B cell (primary cell): ENCODE measurements around the gene FSCN2. TPM values are rescaled to one million over a fixed set of nuclear protein-coding genes. Genes with fewer than 3 reads are reported as not detected.

Experiments used
- ATAC-seq: fragments of 200-7000 bp; cut with Tn5 transposase; one replicate; pipeline ENCODE4 v1.10.0; 2021; ENCODE audit warnings: low read depth, mild to moderate bottlenecking, moderate number of reproducible peaks, moderate library complexity
- CTCF ChIA-PET: fragments of 350-600 bp; sonication (Branson Sonifier 250); formaldehyde crosslinking; loops from one replicate; lab custom pipeline; 2021; ENCODE audit warnings: antibody characterized with exemption, inconsistent platforms; lab: Charles Lee
- POLR2A ChIA-PET: fragments of 350-600 bp; sonication (Branson Sonifier 250); formaldehyde crosslinking; loops from one replicate; lab custom pipeline; 2021; ENCODE audit warnings: antibody characterized with exemption; lab: Charles Lee
- DNase-seq: peaks from one replicate; pipeline ENCODE4 v3.0.0; 2013
- H2AFZ ChIP-seq: 2 replicates; pipeline ENCODE4 v1.6.1; 2012; ENCODE audit warnings: mild to moderate bottlenecking, low read depth, low read length; ENCODE audit not compliant: insufficient read depth, poor library complexity, severe bottlenecking
- H3K27ac ChIP-seq, 2 donors: 1 replicate in 1 of 2; 2 replicates in 1 of 2; pipeline ENCODE4 v1.5.1; 2012 to 2013; ENCODE audit warnings: low read length in 2 of 2, mild to moderate bottlenecking in 2 of 2, moderate library complexity in 1 of 2
- H3K27me3 ChIP-seq, 4 experiments: fragments of 200-600 bp in 1 of 4; sonication (generic) in 1 of 4; replicated peaks in 1 of 4; 1 replicate in 2 of 4; 2 replicates in 2 of 4; pipeline versions ENCODE4 v1.6.1 to v1.7.0; 2013 to 2016; ENCODE audit warnings: low read length in 3 of 4, mild to moderate bottlenecking in 2 of 4, mixed read lengths in 1 of 4, moderate library complexity in 1 of 4; ENCODE audit not compliant: insufficient read depth in 4 of 4, control insufficient read depth in 3 of 4; ENCODE audit errors: control extremely low read depth in 1 of 4
- H3K36me3 ChIP-seq, 2 experiments: replicated peaks in 1 of 2; 1 replicate in 1 of 2; 2 replicates in 1 of 2; pipeline versions ENCODE4 v1.6.1 to v1.7.1; 2013; ENCODE audit warnings: low read length in 1 of 2; ENCODE audit not compliant: insufficient read depth in 2 of 2, control insufficient read depth in 1 of 2; ENCODE audit errors: control extremely low read depth in 1 of 2, extremely low read depth in 1 of 2
- H3K4me1 ChIP-seq, 2 donors: fragments of 200-600 bp in 1 of 2; sonication (generic) in 1 of 2; 1 replicate in 1 of 2; 2 replicates in 1 of 2; pipeline versions ENCODE4 v1.5.1 to v1.6.1; 2013 to 2017; ENCODE audit warnings: low read length in 2 of 2; ENCODE audit not compliant: control insufficient read depth in 2 of 2, insufficient read depth in 2 of 2
- H3K4me2 ChIP-seq: replicated peaks from 2 replicates; pipeline ENCODE3; 2012; ENCODE audit warnings: mild to moderate bottlenecking, low read depth, low read length; ENCODE audit not compliant: poor library complexity, severe bottlenecking
- H3K4me3 ChIP-seq, 5 experiments: fragments of 200-600 bp in 1 of 5; sonication (generic) in 1 of 5; 1 replicate in 3 of 5; 2 replicates in 2 of 5; pipeline versions ENCODE4 v1.5.1 to v1.7.0; 2011 to 2016; ENCODE audit warnings: low read length in 4 of 5, mild to moderate bottlenecking in 4 of 5, low read depth in 2 of 5, control low read depth in 1 of 5, moderate library complexity in 1 of 5; ENCODE audit not compliant: insufficient read depth in 1 of 5; ENCODE audit errors: control extremely low read depth in 1 of 5, extremely low read depth in 1 of 5
- H3K79me2 ChIP-seq: fragments of 200-600 bp; sonication (generic); one replicate; pipeline ENCODE4 v1.6.0; 2016; ENCODE audit warnings: low read length; ENCODE audit not compliant: control insufficient read depth, insufficient read depth
- H3K9ac ChIP-seq: fragments of 200-600 bp; sonication (generic); 2 replicates; pipeline ENCODE4 v1.6.1; 2017; ENCODE audit warnings: mild to moderate bottlenecking, low read length, moderate library complexity
- H3K9me3 ChIP-seq, 3 donors: one replicate each; pipeline versions ENCODE4 v1.6.1 to v1.7.1; 2013; ENCODE audit warnings: low read length in 2 of 3; ENCODE audit not compliant: control insufficient read depth in 2 of 3, insufficient read depth in 1 of 3; ENCODE audit errors: control extremely low read depth in 1 of 3
- H4K20me1 ChIP-seq: 2 replicates; pipeline ENCODE4 v1.6.0; 2012; ENCODE audit warnings: mild to moderate bottlenecking, low read length; ENCODE audit not compliant: insufficient read depth, control insufficient read depth, poor library complexity, severe bottlenecking
- H3K27ac Mint-ChIP-seq: one replicate; pipeline ENCODE4 v1.8.0; 2021; ENCODE audit warnings: mixed read lengths
- H3K27me3 Mint-ChIP-seq: one replicate; pipeline ENCODE4 v1.8.0; 2021; ENCODE audit warnings: mixed read lengths
- H3K4me1 Mint-ChIP-seq: one replicate; pipeline ENCODE4 v1.8.0; 2021; ENCODE audit warnings: mixed read lengths
- H3K4me3 Mint-ChIP-seq: one replicate; pipeline ENCODE4 v1.8.0; 2021; ENCODE audit warnings: mixed read lengths
- H3K9me3 Mint-ChIP-seq: one replicate; pipeline ENCODE4 v1.8.0; 2022; ENCODE audit warnings: mixed read lengths; ENCODE audit not compliant: insufficient read depth
- EZH2 ChIP-seq: IDR thresholded peaks from 2 replicates; pipeline ENCODE4 v1.6.1; 2012; ENCODE audit warnings: borderline replicate concordance, low read depth, mild to moderate bottlenecking, moderate library complexity, low read length; ENCODE audit not compliant: insufficient read depth, poor library complexity, severe bottlenecking
- WGBS: methylation state at CpG from one replicate; pipeline ENCODE4 v1.1.5; 2013; ENCODE audit warnings: missing lambda C conversion rate; ENCODE audit not compliant: insufficient coverage; 5-methylcytosine and 5-hydroxymethylcytosine counted together
- intact Hi-C: fragments of 100-400 bp; cut with micrococcal nuclease; formaldehyde crosslinking; loops from one replicate; pipeline ENCODE4 v1.10.0; 2022
- polyA plus RNA-seq: library from polyadenylated mRNA; depleted of rRNA; stranded (reverse); fragments of >200 nt; gene quantifications from 2 replicates; pipeline ENCODE4 v1.2.3, GENCODE V29; 2012
- total RNA-seq, 2 donors: library from RNA; stranded (reverse); fragments of 120-200 nt in 1 of 2; gene quantifications; 1 replicate in 1 of 2; 2 replicates in 1 of 2; pipeline versions ENCODE4 v1.2.3 to v1.2.4, GENCODE V29; 2013 to 2022
- TF ChIP-seq, protein P1 (sequence below): fragments of 200-600 bp; IDR thresholded peaks from one replicate; pipeline ENCODE4 v1.8.0; 2022; ENCODE audit warnings: antibody characterized with exemption, mild to moderate bottlenecking

Gene FSCN2
- total and polyA plus RNA-seq, 2 donors (not counting 1 experiment from before 2014, with no cell fraction given): 6.3 to 12.0 TPM

DNA sequence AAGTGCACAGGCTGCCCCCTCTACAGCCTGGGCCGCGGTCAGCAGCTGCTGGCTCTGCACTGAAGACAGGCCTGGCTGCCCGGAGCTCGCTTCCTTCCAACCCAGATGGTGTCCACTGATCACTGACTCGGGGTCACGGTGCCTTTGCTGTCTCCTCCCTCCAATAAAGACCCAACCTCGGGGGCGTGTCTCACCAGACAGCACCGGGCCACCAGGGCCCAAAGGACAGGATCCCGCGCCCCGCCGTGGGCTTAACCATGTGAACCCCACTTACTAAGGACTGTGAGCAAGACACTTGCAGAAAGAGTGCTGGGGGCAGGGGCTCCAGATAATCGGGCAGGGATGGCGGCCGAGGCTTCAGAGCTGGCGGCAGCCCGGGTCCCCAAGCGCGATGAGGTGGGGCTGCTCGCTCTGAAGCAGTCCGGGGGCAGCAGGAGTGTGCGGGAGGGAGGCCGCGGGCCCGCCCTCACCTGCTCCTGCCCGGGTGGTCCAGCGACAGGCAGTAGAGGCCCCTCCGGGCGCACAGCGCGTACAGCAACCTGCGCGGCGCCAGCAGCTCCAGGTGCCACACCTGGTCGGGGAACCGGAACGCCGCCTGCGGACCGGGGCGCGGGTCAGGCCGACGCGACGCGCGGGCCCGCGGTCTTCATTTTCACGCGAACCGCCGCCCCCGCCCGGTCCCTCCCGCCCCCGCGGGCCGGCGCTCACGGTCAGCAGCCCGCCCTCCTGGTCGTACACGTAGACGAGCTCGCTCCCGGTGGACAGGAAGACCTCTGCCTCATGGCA lies 23.5 kb downstream of the FSCN2 start:
- DNase-seq: no peak
- Histone ChIP-seq H3K79me2 (peaks cover 45% of the 10 kb centered on the region), H3K9me3 (no peaks in the 10 kb centered on the region), H3K4me3 (peak overlapping the region; percentile 15 to 97 (median 91)), H3K27ac (peak overlapping the region in 1 of 2 donors; percentile 86), H3K36me3 (peaks cover 0 to 32% of the 10 kb centered on the region in 2 experiments), H3K27me3 (no peaks in the 10 kb centered on the region), H3K9ac (peak overlapping the region; percentile 93), H2AFZ (peak overlapping the region; percentile 94), H4K20me1 (peaks cover 40% of the 10 kb centered on the region), H3K4me2 (peak overlapping the region; percentile 97), H3K4me1 (peaks cover 18 to 23% of the 10 kb centered on the region in 2 donors)
- no peaks in the 10 kb centered on the region for H3K9me3 Mint-ChIP-seq
- intact Hi-C loops: loop anchor here (1.0 to 5.0 kb wide), 6 partner anchors 34 to 328 kb away; partner anchors contain the start of genes CCDC137 and OXLD1
- CTCF ChIA-PET: interaction anchor here (0.8 to 3.7 kb wide), 11 partner anchors 12 to 111 kb away, joined by 3 to 25 read pairs (median 4); no protein-coding TSS in a partner anchor
- 3% methylated on average over 69 of the region's 69 CpGs for WGBS
- POLR2A ChIA-PET: interaction anchor here (0.6 to 3.3 kb wide), 9 partner anchors 11 to 641 kb away, joined by 3 to 33 read pairs (median 5); partner anchors contain the start of genes ACTG1, ARL16, CEP131 and HGS
- no peaks in the 10 kb centered on the region for H3K27me3 Mint-ChIP-seq
- peaks cover 31% of the 10 kb centered on the region for H3K4me1 Mint-ChIP-seq
- no peak for TF ChIP-seq EZH2
- peak; percentile 6 for ATAC-seq
- H3K4me3 Mint-ChIP-seq: peak overlapping the region; percentile 92
- H3K27ac Mint-ChIP-seq: peak overlapping the region; percentile 93

DNA sequence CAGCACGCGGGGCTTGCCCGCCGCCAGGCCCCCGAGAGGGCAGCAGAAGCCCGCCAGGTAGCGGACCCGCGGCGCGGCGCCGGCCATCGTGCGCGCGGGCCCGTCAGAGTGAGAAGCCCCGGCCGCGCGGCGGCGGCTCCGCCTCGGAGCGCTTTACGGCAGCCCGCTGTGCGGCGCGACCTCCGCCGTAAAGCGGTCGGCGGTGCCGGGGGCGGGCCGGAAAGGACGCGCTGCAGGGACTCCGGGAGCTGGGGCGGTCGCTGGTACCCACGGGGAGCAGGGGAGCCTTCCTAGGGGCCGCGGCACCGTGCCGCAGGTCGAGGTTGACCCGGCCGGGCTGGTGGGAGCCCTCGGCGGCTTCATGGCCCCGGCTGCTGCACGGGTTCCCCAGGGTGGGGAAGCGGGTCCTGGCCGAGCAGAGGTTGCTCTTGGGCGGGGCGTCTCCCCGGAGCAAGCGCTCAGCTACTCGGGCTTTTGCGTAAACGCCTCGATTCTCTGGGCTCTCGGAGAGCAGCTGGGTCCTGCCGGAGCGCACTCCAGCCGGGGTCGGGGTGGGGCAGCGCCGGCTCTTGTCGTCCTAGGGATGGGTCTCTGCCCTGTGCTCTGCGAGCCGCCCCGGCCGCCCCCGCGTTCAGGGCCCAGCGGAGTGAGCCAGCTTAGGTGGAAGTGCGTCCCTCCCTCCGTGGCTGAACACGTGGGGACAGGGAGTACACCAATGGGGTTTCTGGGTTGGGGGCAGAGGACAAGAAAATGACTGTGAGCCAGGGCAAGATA lies 24.3 kb downstream of the FSCN2 start, which contains the start of gene FAAP100:
TSS of gene FAAP100 (minus strand) at position 110 of the 774 bp plus-strand sequence. CDS start at position 87, 23 bp downstream.
- Mint-ChIP-seq H3K4me3 (peak within 1 kb of the TSS; percentile 92), H3K27me3 (no peaks in the 10 kb centered on the region), H3K27ac (peak within 1 kb of the TSS; percentile 93), H3K4me1 (peaks cover 31% of the 10 kb centered on the region), H3K9me3 (no peaks in the 10 kb centered on the region)
- POLR2A ChIA-PET: interaction anchor here (0.6 to 3.3 kb wide), 13 partner anchors 10 to 642 kb away, joined by 3 to 33 read pairs (median 4); partner anchors contain the start of genes ACTG1, ARL16, CEP131 and HGS
- ATAC-seq (peak; percentile 65), DNase-seq (peak; percentile 91)
- H3K27me3 ChIP-seq: no peaks in the 10 kb centered on the region
- peaks cover 18 to 23% of the 10 kb centered on the region in 2 donors for H3K4me1 ChIP-seq
- H2AFZ ChIP-seq: peak within 1 kb of the TSS; percentile 94
- intact Hi-C loops: loop anchor here (1.0 to 5.0 kb wide), 8 partner anchors 9 to 329 kb away; partner anchors contain the start of genes CCDC137 and OXLD1
- no peaks in the 10 kb centered on the region for H3K9me3 ChIP-seq
- H3K4me2 ChIP-seq: peak within 1 kb of the TSS; percentile 97
- H4K20me1 ChIP-seq: peaks cover 38% of the 10 kb centered on the region
- H3K79me2 ChIP-seq: peaks cover 43% of the 10 kb centered on the region
- under 1% methylated on average over 82 of the region's 85 CpGs for WGBS
- CTCF ChIA-PET: interaction anchor here (0.6 to 3.7 kb wide), 12 partner anchors 11 to 317 kb away, joined by 3 to 25 read pairs (median 4); partner anchors contain the start of gene ACTG1
- peak within 1 kb of the TSS; percentile 63 to 97 (median 91) for H3K4me3 ChIP-seq
- TF ChIP-seq, protein P1, sequence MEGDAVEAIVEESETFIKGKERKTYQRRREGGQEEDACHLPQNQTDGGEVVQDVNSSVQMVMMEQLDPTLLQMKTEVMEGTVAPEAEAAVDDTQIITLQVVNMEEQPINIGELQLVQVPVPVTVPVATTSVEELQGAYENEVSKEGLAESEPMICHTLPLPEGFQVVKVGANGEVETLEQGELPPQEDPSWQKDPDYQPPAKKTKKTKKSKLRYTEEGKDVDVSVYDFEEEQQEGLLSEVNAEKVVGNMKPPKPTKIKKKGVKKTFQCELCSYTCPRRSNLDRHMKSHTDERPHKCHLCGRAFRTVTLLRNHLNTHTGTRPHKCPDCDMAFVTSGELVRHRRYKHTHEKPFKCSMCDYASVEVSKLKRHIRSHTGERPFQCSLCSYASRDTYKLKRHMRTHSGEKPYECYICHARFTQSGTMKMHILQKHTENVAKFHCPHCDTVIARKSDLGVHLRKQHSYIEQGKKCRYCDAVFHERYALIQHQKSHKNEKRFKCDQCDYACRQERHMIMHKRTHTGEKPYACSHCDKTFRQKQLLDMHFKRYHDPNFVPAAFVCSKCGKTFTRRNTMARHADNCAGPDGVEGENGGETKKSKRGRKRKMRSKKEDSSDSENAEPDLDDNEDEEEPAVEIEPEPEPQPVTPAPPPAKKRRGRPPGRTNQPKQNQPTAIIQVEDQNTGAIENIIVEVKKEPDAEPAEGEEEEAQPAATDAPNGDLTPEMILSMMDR: no peak
- no peak for TF ChIP-seq EZH2
- peak within 1 kb of the TSS; percentile 66 to 86 for H3K27ac ChIP-seq
- H3K36me3 ChIP-seq: peaks cover 0 to 32% of the 10 kb centered on the region in 2 experiments
- H3K9ac ChIP-seq: peak within 1 kb of the TSS; percentile 93
